PC-3 (cell line): Measurements from ENCODE around the gene SEMA3F. TPM values are rescaled to one million over a fixed set of nuclear protein-coding genes. Genes with fewer than 3 reads are reported as not detected.

Experiments
- ATAC-seq: fragments of 200-7000 bp; cut with Tn5 transposase; 2 replicates; pipeline ENCODE4 v1.9.1; 2020; ENCODE audit warnings: mild to moderate bottlenecking, moderate library complexity
- BruUV-seq: library from RNA; stranded (reverse); fragments of 400-500 nt; replicated peaks from 2 replicates; lab custom pipeline; 2021; lab: Mats Ljungman, UMichigan
- CTCF ChIA-PET: fragments of 300-600 bp; sonication (Branson Sonifier 250); formaldehyde crosslinking; loops from one replicate; lab custom pipeline; 2022; ENCODE audit warnings: antibody characterized with exemption; lab: Charles Lee
- POLR2A ChIA-PET: fragments of 300-600 bp; sonication (Branson Sonifier 250); formaldehyde crosslinking; loops from one replicate; lab custom pipeline; 2022; ENCODE audit warnings: antibody characterized with exemption; ENCODE audit not compliant: unreplicated experiment; lab: Charles Lee
- DNase-seq: peaks from one replicate; pipeline ENCODE4 v3.0.0-alpha.2; 2015
- H2AFZ ChIP-seq: fragments of 300-600 bp; sonication (generic); 2 replicates; pipeline ENCODE4 v1.6.0; 2016; ENCODE audit warnings: antibody characterized with exemption, low read length
- H3F3A ChIP-seq: fragments of 300-600 bp; sonication (generic); one replicate; pipeline ENCODE4 v1.6.0; 2017; ENCODE audit warnings: antibody characterized with exemption, low read length, control low read depth, mild to moderate bottlenecking; ENCODE audit not compliant: unreplicated experiment
- H3K27ac ChIP-seq: fragments of 300-600 bp; sonication (generic); 2 replicates; pipeline ENCODE4 v1.5.1; 2016; ENCODE audit warnings: mild to moderate bottlenecking, low read length
- H3K27me3 ChIP-seq: fragments of 300-600 bp; sonication (generic); 2 replicates; pipeline ENCODE4 v1.6.1; 2016; ENCODE audit warnings: low read length, mixed read lengths
- H3K36me3 ChIP-seq: fragments of 300-600 bp; sonication (generic); 2 replicates; pipeline ENCODE4 v1.6.1; 2016; ENCODE audit warnings: low read depth, mixed run types, low read length, mixed read lengths
- H3K4me1 ChIP-seq: fragments of 300-600 bp; sonication (generic); 2 replicates; pipeline ENCODE4 v1.5.1; 2016; ENCODE audit warnings: low read length; ENCODE audit not compliant: insufficient read depth
- H3K4me2 ChIP-seq: fragments of 300-600 bp; sonication (generic); 2 replicates; pipeline ENCODE4 v1.6.0; 2016; ENCODE audit warnings: low read length
- H3K4me3 ChIP-seq: fragments of 300-600 bp; sonication (generic); 2 replicates; pipeline ENCODE4 v1.5.1; 2016; ENCODE audit warnings: mild to moderate bottlenecking, low read length, mixed read lengths
- H3K79me2 ChIP-seq: fragments of 300-600 bp; sonication (generic); 2 replicates; pipeline ENCODE4 v1.6.1; 2017; ENCODE audit warnings: low read length, mixed read lengths
- H3K9ac ChIP-seq: fragments of 300-600 bp; sonication (generic); 2 replicates; pipeline ENCODE4 v1.6.0; 2016; ENCODE audit warnings: mild to moderate bottlenecking, low read length
- H3K9me2 ChIP-seq: fragments of 300-600 bp; sonication (generic); replicated peaks from 2 replicates; pipeline ENCODE4 v1.6.1; 2016; ENCODE audit warnings: mixed run types, low read length, mixed read lengths
- H3K9me3 ChIP-seq: fragments of 300-600 bp; sonication (generic); 2 replicates; pipeline ENCODE4 v1.6.1; 2016; ENCODE audit warnings: low read length, mixed read lengths
- H4K20me1 ChIP-seq: fragments of 300-600 bp; sonication (generic); 2 replicates; pipeline ENCODE4 v1.6.1; 2016; ENCODE audit warnings: low read length, mixed read lengths
- CTCF ChIP-seq: fragments of 300-600 bp; sonication (generic); conservative IDR thresholded peaks from 2 replicates; pipeline ENCODE4 v1.5.1; 2017; ENCODE audit warnings: antibody characterized with exemption, low read depth, mild to moderate bottlenecking, low read length
- EZH2 ChIP-seq: fragments of 300-600 bp; sonication (generic); IDR thresholded peaks from one replicate; pipeline ENCODE4 v1.6.1; 2017; ENCODE audit warnings: antibody characterized with exemption, mild to moderate bottlenecking, low read length; ENCODE audit not compliant: unreplicated experiment
- EZH2phosphoT487 ChIP-seq: fragments of 300-600 bp; sonication (generic); IDR thresholded peaks from 2 replicates; pipeline ENCODE4 v1.6.1; 2018; ENCODE audit warnings: mild to moderate bottlenecking, antibody characterized with exemption, low read length, borderline replicate concordance
- intact Hi-C: fragments of 100-400 bp; cut with micrococcal nuclease; formaldehyde crosslinking; loops from 2 replicates; pipeline ENCODE4 v1.9.0; 2023
- total RNA-seq: library from RNA; depleted of rRNA; stranded (reverse); fragments of >200 nt; gene quantifications from 2 replicates; pipeline ENCODE4 v1.2.3, GENCODE V29; 2014

Gene SEMA3F
- total RNA-seq, 1 experiment from 2014 or later: 50.5 TPM

- no TSS peak for BruUV-seq
- DNase-seq: no peak
- H3K4me2 ChIP-seq: no peak overlapping the region
- H3K9ac ChIP-seq: no peak overlapping the region
- no peak overlapping the region for H3K4me3 ChIP-seq
- H3K36me3 ChIP-seq: no peaks in the 10 kb centered on the region
- H2AFZ ChIP-seq: no peak overlapping the region
- intact Hi-C loops: no loop called here
- no peaks in the 10 kb centered on the region for H3K79me2 ChIP-seq
- ATAC-seq: no peak
- ChIA-PET CTCF (no interaction called here), POLR2A (no interaction called here)
- no peaks in the 10 kb centered on the region for H3K4me1 ChIP-seq
- no peaks in the 10 kb centered on the region for H3K9me2 ChIP-seq
- 0 out of 2 replicates have a peak, but pooled peaks cover 10% of the 10 kb centered on the region for H3K27me3 ChIP-seq
- H3F3A ChIP-seq: no peaks in the 10 kb centered on the region
- no peaks in the 10 kb centered on the region for H4K20me1 ChIP-seq
- TF ChIP-seq EZH2phosphoT487 (no peak), CTCF (no peak), EZH2 (no peak)
- no peaks in the 10 kb centered on the region for H3K9me3 ChIP-seq
- H3K27ac ChIP-seq: no peak overlapping the region
These were observed 48.1 kb downstream of the SEMA3F start for GRCh38 chr3:50203113-50203808.

- Histone ChIP-seq H3K4me3 (no peak overlapping the region), H3F3A (no peaks in the 10 kb centered on the region), H4K20me1 (no peaks in the 10 kb centered on the region), H3K4me1 (no peaks in the 10 kb centered on the region), H3K9me2 (no peaks in the 10 kb centered on the region), H3K9me3 (no peaks in the 10 kb centered on the region), H3K4me2 (no peak overlapping the region), H3K27ac (no peak overlapping the region), H3K27me3 (0 out of 2 replicates have a peak, but pooled peaks cover 10% of the 10 kb centered on the region), H3K36me3 (no peaks in the 10 kb centered on the region), H3K79me2 (no peaks in the 10 kb centered on the region), H2AFZ (no peak overlapping the region), H3K9ac (no peak overlapping the region)
- ChIA-PET CTCF (no interaction called here), POLR2A (no interaction called here)
- DNase-seq (no peak), ATAC-seq (no peak)
- TF ChIP-seq CTCF: no peak
- no peak for TF ChIP-seq EZH2phosphoT487
- TF ChIP-seq EZH2: no peak
- BruUV-seq: no TSS peak
- intact Hi-C loops: no loop called here
These were observed 49.0 kb downstream of the SEMA3F start for GRCh38 chr3:50203809-50204803.
